Gastrocnemius medialis (tissue), 4 donors: Measurements from ENCODE around the gene NLRP4. TPM values are rescaled to one million over a fixed set of nuclear protein-coding genes. Genes with fewer than 3 reads are reported as not detected.

Experiments
- ATAC-seq, 2 donors: fragments of 150-250 bp; one replicate each; pipeline ENCODE4 v1.9.1; 2016
- DNase-seq, 2 donors: peaks; one replicate each; pipeline ENCODE4 v3.0.0-alpha.2; 2019
- H3K27ac ChIP-seq, 4 donors: fragments of 200-600 bp; sonication (generic); 1 replicate in 1 of 4; 2 replicates in 3 of 4; pipeline ENCODE4 v1.5.1; 2016 to 2018; ENCODE audit warnings: mild to moderate bottlenecking in 2 of 4, moderate library complexity in 1 of 4
- H3K27me3 ChIP-seq, 3 donors: fragments of 200-600 bp; sonication (generic) in 2 of 3; 1 replicate in 1 of 3; 2 replicates in 2 of 3; pipeline versions ENCODE4 v1.5.1 to v1.6.0; 2016 to 2019; ENCODE audit warnings: mild to moderate bottlenecking in 1 of 3, moderate library complexity in 1 of 3
- H3K36me3 ChIP-seq, 2 donors: fragments of 200-600 bp; sonication (generic) in 1 of 2; one replicate each; pipeline ENCODE4 v1.5.1; 2017 to 2018
- H3K4me1 ChIP-seq, 2 donors: fragments of 200-600 bp; sonication (generic) in 1 of 2; one replicate each; pipeline ENCODE4 v1.5.1; 2016 to 2017; ENCODE audit warnings: mild to moderate bottlenecking in 2 of 2
- H3K4me3 ChIP-seq, 4 donors: fragments of 200-600 bp; sonication (generic) in 3 of 4; 1 replicate in 1 of 4; 2 replicates in 3 of 4; pipeline ENCODE4 v1.5.1; 2016 to 2019; ENCODE audit warnings: mild to moderate bottlenecking in 2 of 4
- H3K9me3 ChIP-seq, 3 donors: fragments of 200-600 bp; sonication (generic) in 2 of 3; 1 replicate in 1 of 3; 2 replicates in 2 of 3; pipeline ENCODE4 v1.5.1; 2016 to 2019
- CTCF ChIP-seq, 5 experiments: fragments of 450-650 bp in 3 of 5; fragments of 200-600 bp in 2 of 5; sonication (generic) in 2 of 5; IDR thresholded peaks in 4 of 5; conservative IDR thresholded peaks in 1 of 5; 1 replicate in 4 of 5; 2 replicates in 1 of 5; pipeline ENCODE4 v1.5.1; 2016 to 2019; ENCODE audit warnings: antibody characterized with exemption in 5 of 5, mild to moderate bottlenecking in 3 of 5, moderate library complexity in 3 of 5
- POLR2A ChIP-seq, 2 donors: fragments of 450-650 bp; IDR thresholded peaks; one replicate each; pipeline ENCODE4 v1.6.1; 2017; ENCODE audit warnings: antibody characterized with exemption in 2 of 2, mild to moderate bottlenecking in 2 of 2, moderate library complexity in 2 of 2
- in situ Hi-C, 4 donors: fragments of 200-750 bp; cut with MboI; loops; one replicate each; pipeline versions ENCODE4 v1.15.0 to v1.8.0; 2017; ENCODE audit warnings: low sequenced_read_pairs in 4 of 4
- intact Hi-C: fragments of 100-400 bp; cut with DNase I; formaldehyde crosslinking; loops from one replicate; pipeline ENCODE4 v1.15.1; 2023; ENCODE audit warnings: low total_unique reads
- total RNA-seq, 4 donors: library from RNA; depleted of rRNA; stranded (reverse); fragments of >200 nt; gene quantifications; one replicate each; pipeline versions ENCODE4 v1.1.0 to v1.2.3, GENCODE V29; 2016

Gene NLRP4
- total RNA-seq, 4 donors from 2014 or later, result not detected

DNA sequence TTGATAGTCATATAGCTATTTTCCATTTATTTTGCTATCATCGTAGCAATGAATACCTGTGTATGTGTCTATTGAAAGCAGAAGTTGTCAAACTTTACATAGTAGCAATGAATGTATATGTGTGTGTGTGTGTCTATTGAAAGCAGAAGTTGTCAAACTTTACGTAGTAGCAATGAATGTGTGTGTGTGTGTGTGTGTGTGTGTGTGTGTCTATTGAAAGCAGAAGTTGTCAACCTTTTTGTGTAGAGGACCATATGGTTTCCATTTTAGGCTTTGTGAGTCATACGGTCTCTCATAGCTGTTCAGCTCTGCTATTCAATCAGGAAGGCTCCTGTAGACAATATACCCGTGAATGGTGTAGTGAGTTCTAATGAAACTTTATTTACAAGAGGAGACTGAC, 20.8 kb downstream of the NLRP4 start:
- intact Hi-C loops, result no loop called here
- no peaks in the 10 kb centered on the region for H3K9me3 ChIP-seq
- ATAC-seq, result no peak

GRCh38 chr19:55857974-55858373, 21.6 kb downstream of the NLRP4 start:
- Histone ChIP-seq H3K36me3 (no peaks in the 10 kb centered on the region), H3K9me3 (no peaks in the 10 kb centered on the region), H3K4me1 (no peaks in the 10 kb centered on the region), H3K27ac (no peak overlapping the region), H3K27me3 (no peaks in the 10 kb centered on the region), H3K4me3 (no peak overlapping the region)
- intact Hi-C loops (no loop called here), in situ Hi-C loops (no loop called here)
- ATAC-seq (no peak), DNase-seq (no peak)
- no peak for TF ChIP-seq CTCF (IDR thresholded peaks at IDR 0.05 in 4 of 5, conservative IDR thresholded peaks at IDR 0.05 in 1 of 5)
- TF ChIP-seq POLR2A (IDR thresholded peaks at IDR 0.05), result no peak

More for the DNA sequence above, 20.8 kb downstream of the NLRP4 start:
- Histone ChIP-seq H3K36me3 (no peaks in the 10 kb centered on the region), H3K4me1 (no peaks in the 10 kb centered on the region), H3K27ac (no peak overlapping the region), H3K27me3 (no peaks in the 10 kb centered on the region), H3K4me3 (no peak overlapping the region)
- TF ChIP-seq POLR2A (IDR thresholded peaks at IDR 0.05) (no peak), CTCF (IDR thresholded peaks at IDR 0.05 in 4 of 5, conservative IDR thresholded peaks at IDR 0.05 in 1 of 5) (no peak)
- no peak for DNase-seq
- in situ Hi-C loops, result no loop called here

DNA sequence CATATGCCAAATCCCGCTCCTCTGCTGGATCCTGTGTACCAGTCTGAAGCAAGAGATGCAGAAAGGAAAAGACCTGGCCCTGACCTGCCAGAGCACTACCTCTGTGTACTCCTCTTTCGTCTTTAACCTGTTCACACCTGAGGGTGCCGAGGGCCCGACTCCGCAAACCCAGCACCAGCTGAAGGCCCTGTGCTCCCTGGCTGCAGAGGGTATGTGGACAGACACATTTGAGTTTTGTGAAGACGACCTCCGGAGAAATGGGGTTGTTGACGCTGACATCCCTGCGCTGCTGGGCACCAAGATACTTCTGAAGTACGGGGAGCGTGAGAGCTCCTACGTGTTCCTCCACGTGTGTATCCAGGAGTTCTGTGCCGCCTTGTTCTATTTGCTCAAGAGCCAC, 22.1 kb downstream of the NLRP4 start:
- in situ Hi-C loops, result no loop called here
- H3K9me3 ChIP-seq, result no peaks in the 10 kb centered on the region
- H3K4me1 ChIP-seq, result no peaks in the 10 kb centered on the region
- TF ChIP-seq CTCF (IDR thresholded peaks at IDR 0.05 in 4 of 5, conservative IDR thresholded peaks at IDR 0.05 in 1 of 5), result no peak
- TF ChIP-seq POLR2A (IDR thresholded peaks at IDR 0.05), result no peak
- no peak overlapping the region for H3K4me3 ChIP-seq
- H3K27ac ChIP-seq, result no peak overlapping the region
- no peaks in the 10 kb centered on the region for H3K36me3 ChIP-seq
- no peaks in the 10 kb centered on the region for H3K27me3 ChIP-seq
- intact Hi-C loops, result no loop called here
- ATAC-seq (no peak), DNase-seq (no peak)

- DNase-seq (no peak), ATAC-seq (no peak)
- Histone ChIP-seq H3K36me3 (no peaks in the 10 kb centered on the region), H3K27ac (no peak overlapping the region), H3K4me3 (no peak overlapping the region), H3K27me3 (no peaks in the 10 kb centered on the region), H3K9me3 (no peaks in the 10 kb centered on the region), H3K4me1 (no peaks in the 10 kb centered on the region)
- in situ Hi-C loops, result no loop called here
- TF ChIP-seq CTCF (IDR thresholded peaks at IDR 0.05 in 4 of 5, conservative IDR thresholded peaks at IDR 0.05 in 1 of 5) (no peak), POLR2A (IDR thresholded peaks at IDR 0.05) (no peak)
- intact Hi-C loops, result no loop called here
Measured at GRCh38 chr19:55858969-55859368, 22.6 kb downstream of the NLRP4 start.

DNA sequence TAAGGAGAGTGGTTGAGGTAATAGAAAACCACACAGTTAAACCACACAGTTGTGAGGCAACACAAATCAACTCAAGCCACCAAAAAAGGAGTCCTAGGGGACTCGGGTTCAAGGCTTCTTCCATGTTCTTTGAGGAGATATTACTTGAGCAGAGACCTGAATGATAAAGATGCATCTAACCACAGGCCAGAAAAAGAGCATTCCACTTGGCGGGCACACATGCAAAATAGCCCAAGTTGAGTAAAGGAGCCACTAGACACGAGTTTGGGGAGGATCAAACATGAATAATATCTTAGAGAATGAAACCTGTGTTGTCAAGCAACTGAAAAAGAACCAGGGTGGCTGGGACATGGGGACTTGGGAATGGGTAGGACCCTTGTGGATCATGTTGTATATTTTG, 30.2 kb downstream of the NLRP4 start:
- no peaks in the 10 kb centered on the region for H3K4me1 ChIP-seq
- in situ Hi-C loops (no loop called here), intact Hi-C loops (no loop called here)
- no peaks in the 10 kb centered on the region for H3K27me3 ChIP-seq
- no peak overlapping the region for H3K4me3 ChIP-seq
- TF ChIP-seq POLR2A (IDR thresholded peaks at IDR 0.05) (no peak), CTCF (IDR thresholded peaks at IDR 0.05 in 4 of 5, conservative IDR thresholded peaks at IDR 0.05 in 1 of 5) (no peak)
- no peak for ATAC-seq
- H3K9me3 ChIP-seq, result no peaks in the 10 kb centered on the region
- no peaks in the 10 kb centered on the region for H3K36me3 ChIP-seq
- DNase-seq, result no peak
- H3K27ac ChIP-seq, result no peak overlapping the region
